Erythroblast (primary cell): ENCODE results near the gene PGLYRP4.
"Not testable (repeated sequence)": the region's sequence is repeated elsewhere in the genome, so short reads cannot be mapped to it uniquely, and the experiment has no call there.

Source experiments
- DNase-seq, 2 experiments: peaks; one replicate each; lab custom pipeline; 2025; lab: John Stamatoyannopoulos, UW
- GATA1 ChIP-seq: IDR thresholded peaks from 2 replicates; pipeline ENCODE4 v1.6.1; 2011; ENCODE audit warnings: low read depth, mild to moderate bottlenecking, control low read depth, low read length, moderate library complexity
- POLR2A ChIP-seq: IDR thresholded peaks from 2 replicates; pipeline ENCODE4 v1.6.1; 2011; ENCODE audit warnings: mild to moderate bottlenecking, low read length

PGLYRP4 gene

DNA sequence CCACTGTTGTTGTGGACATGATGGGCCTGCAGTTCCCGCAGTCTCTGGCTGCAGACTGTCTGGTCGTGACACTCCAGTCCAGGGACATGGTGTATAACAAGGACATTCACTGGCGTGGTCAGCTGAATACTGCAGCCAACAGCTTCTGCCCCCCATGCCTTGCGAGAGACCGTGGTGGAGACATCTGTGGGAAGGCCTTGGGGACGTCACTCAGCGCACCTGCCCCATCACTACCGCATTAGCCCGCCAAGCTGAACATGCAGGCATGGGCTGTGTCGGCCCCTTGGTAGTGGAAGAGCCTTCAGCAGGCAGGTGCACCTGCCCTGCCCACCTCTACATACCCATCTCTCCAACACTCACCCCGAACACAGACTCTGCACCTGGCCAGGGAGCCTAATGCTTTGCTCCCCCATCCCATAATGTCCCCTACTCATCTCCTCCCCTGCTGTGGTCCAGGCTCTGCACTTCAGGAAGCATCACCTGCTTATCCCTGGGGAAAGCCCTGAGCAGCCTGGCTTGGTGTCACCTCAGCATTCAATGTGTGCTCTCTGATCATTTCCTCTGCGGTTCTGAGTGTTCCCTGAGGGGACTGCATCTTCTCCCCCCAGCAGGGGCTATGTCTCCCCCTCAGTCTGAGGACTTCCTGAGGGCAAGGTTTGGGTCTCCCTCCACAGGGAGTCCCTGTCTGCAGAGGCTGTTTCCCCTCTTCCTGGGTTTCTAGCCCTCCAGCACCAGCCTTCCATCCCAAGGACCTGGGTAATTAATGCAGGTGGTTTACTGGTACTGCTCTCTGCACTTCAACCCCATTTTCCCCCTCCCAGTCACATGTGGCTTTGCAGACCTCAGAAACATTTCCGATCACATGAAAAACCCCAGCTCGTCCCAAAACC is 3.2 kb downstream of the PGLYRP4 start:
- DNase-seq = no peak

GRCh38 chr1:153344718-153345025 is 4.0 kb downstream of the PGLYRP4 start:
- no peak for TF ChIP-seq POLR2A
- no peak for TF ChIP-seq GATA1
- DNase-seq = peak in 1 of 2 experiments; percentile 35

More for the DNA sequence above, 3.2 kb downstream of the PGLYRP4 start:
- no peak for TF ChIP-seq POLR2A
- TF ChIP-seq GATA1 = no peak

DNA sequence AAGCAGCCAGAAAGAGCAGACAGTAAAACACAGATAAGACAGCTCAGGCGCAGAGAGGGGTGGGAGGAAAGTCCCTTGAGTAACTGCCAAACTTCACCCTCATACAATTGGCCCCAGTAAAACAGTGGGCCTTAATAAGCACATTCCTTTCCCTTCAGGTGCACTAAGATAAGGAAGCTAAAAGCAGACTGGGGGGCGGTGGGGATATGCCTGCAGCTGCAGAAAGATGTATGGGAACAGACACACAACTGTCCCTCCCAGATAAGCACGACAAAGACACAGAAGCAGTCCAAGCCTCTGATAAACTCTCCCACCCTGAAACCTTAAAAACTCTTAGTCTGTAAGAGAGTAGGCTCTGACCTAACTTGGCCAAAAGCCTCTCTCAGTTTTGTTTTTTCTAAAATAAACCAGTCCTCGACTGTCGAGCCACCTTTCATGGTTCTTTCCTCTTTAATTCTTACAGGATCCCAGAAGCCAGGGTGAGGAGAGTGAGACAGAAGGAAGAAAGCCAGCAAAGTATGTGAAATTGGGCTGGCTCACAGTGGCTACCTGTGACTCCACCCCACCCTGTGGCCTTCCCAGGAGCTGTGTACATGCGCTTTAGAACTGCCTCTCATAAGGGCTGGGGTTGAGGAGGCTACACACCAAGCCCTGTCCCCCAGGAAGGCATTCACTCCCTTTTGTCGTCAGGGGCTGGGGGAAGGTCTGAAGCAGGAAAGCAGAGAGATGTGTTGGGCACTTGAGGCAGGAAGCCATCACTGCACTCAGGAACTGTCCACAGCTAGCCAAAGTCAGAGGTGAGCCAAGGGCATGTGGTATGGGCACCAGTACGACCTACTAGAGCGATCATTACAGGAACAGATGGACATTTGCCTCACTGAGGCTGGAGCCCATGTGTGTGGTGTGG is 4.6 kb downstream of the PGLYRP4 start:
- peak; percentile 88 to 98 for DNase-seq
- TF ChIP-seq POLR2A (peak; percentile 41), GATA1 (peak; percentile 90)

GRCh38 chr1:153343040-153343681 is 5.5 kb downstream of the PGLYRP4 start:
- TF ChIP-seq GATA1 = no peak
- no peak for TF ChIP-seq POLR2A

DNA sequence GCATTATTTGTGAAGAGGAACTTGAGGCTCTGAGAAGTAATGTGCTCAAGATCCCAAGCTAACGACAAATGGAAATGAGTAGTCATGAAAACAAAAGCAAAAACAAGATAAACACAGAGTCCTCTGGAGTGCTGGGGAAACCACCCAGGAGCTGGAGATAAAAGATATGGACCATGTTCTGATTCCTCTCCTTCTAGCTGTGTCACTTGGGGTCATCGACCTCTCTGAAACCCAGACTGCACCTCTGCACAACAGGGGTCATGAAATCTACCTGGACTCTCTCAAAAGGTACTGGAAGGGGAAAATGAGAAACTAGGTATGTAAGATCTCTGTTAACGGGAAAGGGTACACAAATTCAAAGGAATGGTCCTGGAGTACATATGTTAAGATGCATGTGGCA is 6.5 kb downstream of the PGLYRP4 start:
- TF ChIP-seq GATA1 = no peak
- no peak for TF ChIP-seq POLR2A
- DNase-seq = peak; percentile 49 to 71

More at GRCh38 chr1:153343040-153343681, 5.5 kb downstream of the PGLYRP4 start:
- no peak for DNase-seq

DNA sequence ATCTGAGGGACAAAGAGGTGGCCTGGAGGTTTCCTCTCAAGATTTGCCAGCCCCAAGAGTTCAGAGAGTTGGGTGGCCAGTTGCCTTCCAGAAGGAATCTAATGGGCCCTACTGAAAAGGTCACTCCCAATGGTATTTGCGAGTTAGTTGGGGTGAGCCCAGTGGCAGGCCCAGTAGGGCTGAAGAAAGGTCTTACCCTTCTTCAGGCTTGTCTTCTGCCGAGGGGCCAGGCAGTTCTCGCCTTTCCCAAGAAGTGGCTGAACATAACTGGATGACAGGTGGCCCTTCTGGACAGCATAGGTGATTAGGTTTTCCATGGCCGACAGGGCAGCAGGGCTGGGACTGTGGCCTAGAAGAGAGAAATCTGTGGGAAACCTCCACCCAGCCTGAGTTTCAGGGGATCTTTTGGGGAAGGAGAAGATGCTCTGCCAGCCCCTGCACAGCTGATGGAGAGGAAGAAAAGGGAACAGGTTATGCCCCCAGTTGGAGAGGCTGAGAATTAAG is 7.2 kb downstream of the PGLYRP4 start:
- DNase-seq = no peak
- TF ChIP-seq GATA1 (no peak), POLR2A (no peak)

DNA sequence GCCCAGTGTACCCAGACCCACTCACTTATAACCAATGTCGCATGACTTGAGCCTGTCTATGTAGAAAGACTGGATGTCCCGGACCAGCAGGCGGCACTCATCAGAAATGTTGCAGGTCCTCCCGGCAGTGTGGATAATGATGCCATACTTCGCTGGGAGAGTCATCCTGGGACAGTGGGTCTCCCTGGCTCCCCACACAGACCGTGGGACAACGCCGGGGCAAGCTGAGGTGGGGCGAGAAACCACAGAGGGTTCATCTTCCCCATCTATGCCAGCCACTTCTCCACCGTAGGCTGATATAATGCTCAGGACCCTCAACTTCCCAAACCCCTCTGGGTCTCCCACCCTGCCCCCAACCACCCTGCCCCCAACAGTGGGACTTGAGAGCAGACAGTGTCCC is 8.3 kb downstream of the PGLYRP4 start:
- TF ChIP-seq POLR2A (no peak), GATA1 (no peak)

DNA sequence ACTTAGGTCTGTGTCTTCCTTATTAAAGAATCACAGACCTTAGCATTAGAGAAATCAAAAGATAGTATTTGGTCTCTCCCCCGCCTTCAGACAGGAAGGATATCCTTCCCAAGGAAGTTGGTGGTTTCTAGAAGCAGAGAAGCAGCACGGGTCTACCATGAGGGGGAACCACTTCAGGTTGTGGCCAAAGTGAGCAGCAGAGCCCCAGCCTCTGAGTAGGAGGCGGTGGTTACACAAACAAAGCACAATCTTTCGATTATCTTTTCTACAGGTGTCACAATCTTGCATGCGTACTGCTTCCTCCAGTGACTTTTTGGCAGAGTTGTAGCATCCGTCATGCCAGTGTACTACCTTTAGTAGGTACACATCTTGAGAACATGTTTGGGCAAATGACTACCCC is 8.8 kb downstream of the PGLYRP4 start:
- DNase-seq = no peak

More for the DNA sequence above, 8.3 kb downstream of the PGLYRP4 start:
- DNase-seq = no peak

GRCh38 chr1:153337980-153338853 is 10.4 kb downstream of the PGLYRP4 start:
- TF ChIP-seq GATA1 = no peak
- no peak for TF ChIP-seq POLR2A

More for the DNA sequence above, 8.8 kb downstream of the PGLYRP4 start:
- TF ChIP-seq GATA1 = no peak
- TF ChIP-seq POLR2A = no peak

DNA sequence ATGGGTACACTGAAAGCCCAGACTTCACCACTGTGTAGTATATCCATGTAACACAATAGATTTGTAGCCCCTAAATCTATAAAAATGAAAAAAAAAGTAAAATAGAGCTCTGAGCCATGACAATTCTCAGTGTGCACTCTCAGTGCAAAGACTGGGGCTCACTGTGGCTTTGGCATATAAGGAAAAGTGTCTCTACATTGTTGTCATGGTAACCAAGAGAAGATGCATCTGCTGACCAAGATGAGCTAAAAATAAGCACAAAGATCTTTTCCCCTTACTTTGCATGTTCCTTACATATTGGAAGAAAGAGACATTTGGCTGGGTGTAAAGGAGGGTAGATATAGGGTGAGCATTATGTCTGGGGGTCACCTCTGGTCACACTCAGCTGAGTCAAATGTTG is 12.0 kb downstream of the PGLYRP4 start:
- TF ChIP-seq POLR2A (no peak), GATA1 (no peak)

More at GRCh38 chr1:153337980-153338853, 10.4 kb downstream of the PGLYRP4 start:
- DNase-seq = no peak

DNA sequence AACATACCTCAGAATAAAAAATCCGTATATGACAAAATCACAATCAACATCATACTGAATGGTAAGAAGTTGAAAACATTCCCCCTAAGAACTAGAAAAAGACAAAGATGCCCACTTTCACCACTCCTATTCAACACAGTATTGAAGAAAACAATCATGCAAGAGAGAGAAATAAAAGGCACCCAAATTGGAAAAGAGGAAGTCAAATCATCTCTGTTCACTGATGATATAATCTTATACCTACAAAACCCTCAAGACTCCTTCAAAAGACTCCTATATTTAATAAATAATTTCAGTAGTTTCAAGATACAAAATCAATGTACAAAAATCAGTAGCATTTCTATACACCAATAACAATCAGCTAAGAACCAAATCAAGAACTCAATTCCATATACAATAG is 14.7 kb downstream of the PGLYRP4 start:
- TF ChIP-seq GATA1 (no peak), POLR2A (no peak)
- DNase-seq = no peak

More for the DNA sequence above, 12.0 kb downstream of the PGLYRP4 start:
- no peak for DNase-seq

DNA sequence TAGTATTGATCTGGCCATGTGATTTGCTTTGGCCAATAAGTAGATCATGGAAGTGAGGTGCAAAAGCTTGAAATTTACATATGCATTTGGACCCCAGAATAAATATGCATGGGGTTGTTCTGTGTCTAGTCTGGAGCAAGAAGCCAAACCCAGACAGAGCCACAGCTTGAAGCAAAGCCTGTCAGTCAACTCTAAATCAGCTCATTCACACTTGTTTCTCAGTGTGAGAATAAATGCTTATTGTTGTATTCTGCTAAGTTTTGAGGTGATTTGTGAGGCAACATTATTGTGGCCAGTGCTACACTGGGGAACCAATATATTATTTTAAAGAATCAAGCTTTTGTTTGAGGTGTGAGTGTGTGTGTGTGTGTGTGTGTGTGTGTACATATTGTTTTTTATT is 23.7 kb downstream of the PGLYRP4 start:
- DNase-seq = no peak
- TF ChIP-seq GATA1 (no peak), POLR2A (no peak)

- no peak for TF ChIP-seq POLR2A
- DNase-seq = no peak
These were observed 26.1 kb downstream of the PGLYRP4 start for GRCh38 chr1:153322568-153322967.

DNA sequence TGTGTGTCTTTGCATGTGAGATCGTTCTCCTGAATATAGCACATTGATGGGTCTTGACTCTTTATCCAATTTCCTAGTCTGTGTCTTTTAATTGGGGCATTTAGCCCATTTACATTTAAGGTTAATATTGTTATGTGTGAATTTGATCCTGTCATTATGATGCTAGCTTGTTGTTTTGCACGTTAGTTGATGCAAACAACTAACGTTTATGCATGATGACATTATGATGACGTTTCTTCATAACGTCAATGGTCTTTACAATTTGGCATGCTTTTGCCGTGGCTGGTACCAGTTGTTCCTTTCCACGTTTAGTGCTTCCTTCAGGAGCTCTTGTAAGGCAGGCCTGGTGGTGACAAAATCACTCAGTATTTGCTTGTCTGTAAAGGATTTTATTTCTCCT is 30.5 kb downstream of the PGLYRP4 start:
- not testable (repeated sequence) for DNase-seq

- not testable (repeated sequence) for DNase-seq
These were observed 32.6 kb downstream of the PGLYRP4 start for GRCh38 chr1:153316013-153316412.

GRCh38 chr1:153314388-153314787 is 34.3 kb downstream of the PGLYRP4 start:
- not testable (repeated sequence) for DNase-seq
